Muscle of leg (tissue), 11 donors: ENCODE measurements around the gene AOPEP. TPM values are rescaled to one million over a fixed set of nuclear protein-coding genes. Genes with fewer than 3 reads are reported as not detected.

Source experiments
- DNase-seq: peaks from one replicate; pipeline ENCODE4 v3.0.0; 2013
- H3K27ac ChIP-seq: one replicate; pipeline ENCODE4 v1.5.1; 2013; ENCODE audit warnings: mild to moderate bottlenecking, low read length, control low read depth
- H3K27me3 ChIP-seq: one replicate; pipeline ENCODE4 v1.6.1; 2013; ENCODE audit warnings: low read length; ENCODE audit not compliant: control insufficient read depth, insufficient read depth
- H3K36me3 ChIP-seq: one replicate; pipeline ENCODE4 v1.6.1; 2013; ENCODE audit warnings: low read length; ENCODE audit not compliant: control insufficient read depth, insufficient read depth
- H3K4me1 ChIP-seq: one replicate; pipeline ENCODE4 v1.6.1; 2013; ENCODE audit warnings: low read length; ENCODE audit not compliant: control insufficient read depth, insufficient read depth
- H3K4me3 ChIP-seq: one replicate; pipeline ENCODE4 v1.5.1; 2013; ENCODE audit warnings: low read length, control low read depth
- H3K9me3 ChIP-seq: replicated peaks from 2 replicates; pipeline ENCODE4 v1.6.1; 2013; ENCODE audit warnings: low read depth, low read length; ENCODE audit not compliant: control insufficient read depth
- WGBS: methylation state at CpG from one replicate; pipeline ENCODE4 v1.1.5; 2013; ENCODE audit warnings: missing lambda C conversion rate; ENCODE audit not compliant: insufficient coverage; 5-methylcytosine and 5-hydroxymethylcytosine counted together
- polyA plus RNA-seq, 8 donors: library from polyadenylated mRNA; unstranded; fragments of 120-200 nt; gene quantifications; one replicate each; pipeline versions ENCODE4 v1.2.1 to v1.2.3, GENCODE V29; 2013; ENCODE audit warnings: inconsistent platforms in 1 of 8, low replicate concordance in 1 of 8; ENCODE audit not compliant: insufficient read length in 8 of 8, insufficient read depth in 1 of 8
- total RNA-seq: library from RNA; stranded (reverse); fragments of 120-200 nt; gene quantifications from one replicate; pipeline ENCODE4 v1.2.4, GENCODE V29; 2013

AOPEP gene
- total and polyA plus RNA-seq, 9 donors, result 35.0 to 52.3 (median 43.3) TPM

DNA sequence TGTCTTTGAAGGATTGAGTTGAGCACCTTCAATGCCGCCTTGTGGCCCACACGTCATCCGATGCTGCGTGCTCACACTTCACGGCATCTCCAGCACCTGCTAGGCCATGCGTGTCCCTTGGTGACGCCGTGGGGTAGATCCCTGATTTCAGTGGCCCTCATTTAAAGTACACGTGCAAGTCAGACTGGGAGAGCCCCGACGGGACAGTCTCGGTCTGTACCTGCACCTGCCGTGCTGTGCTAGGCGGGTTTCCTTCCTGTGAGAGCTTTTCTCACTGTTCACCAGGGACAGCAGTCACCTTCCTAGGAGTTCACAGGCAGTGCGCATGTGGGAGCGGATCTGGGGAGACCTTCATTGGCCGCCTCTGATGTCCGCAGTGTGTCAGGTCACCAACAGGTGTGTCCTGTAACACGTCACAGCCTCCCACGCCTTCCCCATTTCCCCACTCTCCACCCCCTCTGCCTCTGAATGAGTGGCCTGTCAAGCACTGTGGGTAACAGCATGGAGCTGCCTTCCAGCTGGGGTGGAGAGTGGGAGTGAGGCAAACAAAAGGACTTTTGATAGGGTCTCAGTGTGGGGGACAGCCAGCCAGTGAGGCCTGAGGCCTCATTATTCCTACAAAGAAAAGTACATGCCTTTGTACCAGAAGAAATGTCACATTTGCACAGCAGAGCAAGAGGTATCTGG, 354.6 kb downstream of the AOPEP start:
- Histone ChIP-seq H3K27ac (no peak overlapping the region), H3K36me3 (peaks cover 46% of the 10 kb centered on the region), H3K9me3 (no peaks in the 10 kb centered on the region), H3K27me3 (no peaks in the 10 kb centered on the region), H3K4me1 (peaks cover 47% of the 10 kb centered on the region), H3K4me3 (no peak overlapping the region)
- WGBS, result 86% methylated on average over 16 of the region's 20 CpGs
- no peak for DNase-seq

DNA sequence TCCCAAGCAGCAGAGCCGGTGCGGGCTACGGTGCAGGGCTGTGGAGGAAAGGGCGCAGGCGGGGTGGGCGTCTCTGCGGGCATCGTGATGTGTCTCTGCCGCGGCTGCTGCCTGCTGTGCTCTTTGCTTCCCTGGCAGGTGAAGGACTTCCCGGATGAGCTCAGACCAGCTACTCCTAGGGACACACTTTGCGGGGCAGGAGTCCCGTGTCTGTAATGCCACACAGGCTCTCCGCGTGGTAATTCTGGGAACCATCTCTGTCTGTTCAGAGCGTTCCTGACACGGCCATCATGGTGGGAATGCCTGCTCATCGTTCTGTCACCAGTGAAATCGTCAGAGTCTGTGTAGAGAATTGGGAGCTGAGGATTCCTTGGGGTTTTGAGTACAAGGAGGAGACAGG, 355.5 kb downstream of the AOPEP start:
- no peaks in the 10 kb centered on the region for H3K9me3 ChIP-seq
- H3K27ac ChIP-seq, result no peak overlapping the region
- peaks cover 50% of the 10 kb centered on the region for H3K4me1 ChIP-seq
- peaks cover 49% of the 10 kb centered on the region for H3K36me3 ChIP-seq
- H3K4me3 ChIP-seq, result no peak overlapping the region
- no peak for DNase-seq
- 92% methylated on average over 19 of the region's 19 CpGs for WGBS
- no peaks in the 10 kb centered on the region for H3K27me3 ChIP-seq

DNA sequence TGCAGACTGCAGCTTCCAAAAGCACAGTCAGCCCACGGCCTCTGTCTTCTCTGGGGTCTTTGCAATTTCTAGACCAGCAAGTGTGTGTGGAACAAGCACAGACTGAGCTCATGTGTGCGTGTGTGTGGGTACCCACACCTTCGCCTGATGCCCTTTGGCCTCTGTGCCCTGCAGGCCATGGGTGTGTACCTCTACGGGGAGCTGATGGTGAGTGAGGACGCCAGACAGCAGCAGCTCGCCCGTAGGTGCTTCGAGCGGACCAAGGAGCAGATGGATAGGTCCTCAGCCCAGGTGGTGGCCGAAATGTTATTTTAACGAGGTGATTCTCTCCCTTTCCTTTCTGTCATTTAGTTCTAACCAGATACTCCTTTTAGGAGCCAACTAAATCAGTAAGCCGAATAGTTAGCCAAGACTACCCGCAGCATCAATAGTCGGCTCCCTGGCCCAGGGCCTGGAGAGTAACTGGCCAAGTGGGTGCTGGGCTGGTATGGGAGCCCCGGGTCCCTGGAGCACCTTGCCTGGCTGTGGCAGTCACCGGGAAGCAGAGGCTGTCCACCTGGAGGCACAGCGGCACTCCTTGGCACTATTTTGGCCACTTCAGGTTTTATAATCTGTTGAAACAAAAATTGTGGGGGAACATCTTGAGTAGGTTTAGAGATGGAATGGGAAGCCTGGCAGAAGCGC, 356.0 kb downstream of the AOPEP start:
- no peak for DNase-seq
- H3K4me1 ChIP-seq, result peaks cover 45% of the 10 kb centered on the region
- WGBS, result 88% methylated on average over 16 of the region's 18 CpGs
- no peaks in the 10 kb centered on the region for H3K9me3 ChIP-seq
- no peaks in the 10 kb centered on the region for H3K27me3 ChIP-seq
- peaks cover 50% of the 10 kb centered on the region for H3K36me3 ChIP-seq
- H3K27ac ChIP-seq, result no peak overlapping the region
- H3K4me3 ChIP-seq, result no peak overlapping the region

DNA sequence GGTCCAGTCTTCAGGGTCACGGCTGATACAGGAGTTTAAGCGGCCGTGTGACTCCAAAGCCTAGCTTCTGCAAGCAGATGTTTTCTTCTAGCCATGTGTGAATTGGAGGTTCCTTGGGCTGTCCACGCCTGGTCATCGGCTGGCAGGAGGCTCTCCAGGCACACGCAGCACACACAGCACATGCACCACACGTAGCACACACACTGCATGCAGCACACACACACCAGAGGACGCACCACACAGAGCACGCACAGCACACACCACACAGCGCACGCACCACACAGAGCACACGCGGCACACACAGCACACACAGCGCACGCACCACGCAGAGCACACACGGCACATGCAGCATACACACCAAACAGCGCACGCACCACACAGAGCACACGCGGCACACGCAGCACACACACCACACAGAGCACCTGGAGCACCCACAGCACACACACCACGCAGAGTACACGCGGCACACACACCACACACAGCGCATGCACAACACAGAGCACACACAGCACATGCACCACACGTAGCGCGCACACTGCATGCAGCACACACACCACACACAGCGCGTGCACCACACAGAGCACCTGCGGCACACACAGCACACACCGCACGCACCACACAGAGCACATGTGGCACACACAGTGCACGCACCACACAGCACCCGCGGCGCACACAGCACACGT, 356.7 kb downstream of the AOPEP start:
- no peak overlapping the region for H3K4me3 ChIP-seq
- no peak for DNase-seq
- peaks cover 38% of the 10 kb centered on the region for H3K4me1 ChIP-seq
- no peak overlapping the region for H3K27ac ChIP-seq
- H3K27me3 ChIP-seq, result no peaks in the 10 kb centered on the region
- peaks cover 54% of the 10 kb centered on the region for H3K36me3 ChIP-seq
- no peaks in the 10 kb centered on the region for H3K9me3 ChIP-seq
- WGBS, result 94% methylated on average over 18 of the region's 39 CpGs

DNA sequence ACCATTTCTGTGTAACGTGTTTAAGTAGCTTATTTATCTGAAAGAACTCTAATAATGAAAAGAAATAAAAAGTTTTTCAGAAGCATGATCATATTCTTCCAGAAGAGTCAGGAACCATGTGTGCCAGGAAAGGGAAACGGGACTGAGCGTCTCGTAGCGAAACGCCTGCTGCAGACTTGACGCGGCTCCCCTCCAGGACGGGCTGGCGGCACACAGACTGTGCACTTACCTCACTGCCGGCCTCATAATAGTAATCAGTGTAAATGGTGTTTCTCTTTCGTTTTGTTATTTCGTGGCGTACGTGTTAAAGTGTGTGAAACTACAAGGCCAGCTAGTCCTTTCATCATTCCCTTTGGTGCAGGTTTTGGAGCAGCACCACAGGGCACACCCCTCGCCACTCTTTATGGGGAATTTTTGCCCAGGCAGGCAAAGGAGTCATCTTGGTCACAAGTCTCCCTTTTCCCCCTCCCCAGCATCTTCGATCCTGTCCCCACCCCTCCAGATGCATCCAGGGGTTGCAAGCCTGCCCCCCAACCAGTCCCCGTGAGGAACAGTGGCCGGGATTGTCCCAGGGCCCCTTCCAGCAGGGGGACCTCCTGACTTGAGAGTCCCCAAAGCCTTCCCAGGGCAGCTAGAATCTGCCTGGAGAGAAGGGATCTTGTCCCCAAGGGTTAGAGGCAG, 357.9 kb downstream of the AOPEP start:
- 89% methylated on average over 14 of the region's 19 CpGs for WGBS
- H3K4me3 ChIP-seq, result no peak overlapping the region

DNA sequence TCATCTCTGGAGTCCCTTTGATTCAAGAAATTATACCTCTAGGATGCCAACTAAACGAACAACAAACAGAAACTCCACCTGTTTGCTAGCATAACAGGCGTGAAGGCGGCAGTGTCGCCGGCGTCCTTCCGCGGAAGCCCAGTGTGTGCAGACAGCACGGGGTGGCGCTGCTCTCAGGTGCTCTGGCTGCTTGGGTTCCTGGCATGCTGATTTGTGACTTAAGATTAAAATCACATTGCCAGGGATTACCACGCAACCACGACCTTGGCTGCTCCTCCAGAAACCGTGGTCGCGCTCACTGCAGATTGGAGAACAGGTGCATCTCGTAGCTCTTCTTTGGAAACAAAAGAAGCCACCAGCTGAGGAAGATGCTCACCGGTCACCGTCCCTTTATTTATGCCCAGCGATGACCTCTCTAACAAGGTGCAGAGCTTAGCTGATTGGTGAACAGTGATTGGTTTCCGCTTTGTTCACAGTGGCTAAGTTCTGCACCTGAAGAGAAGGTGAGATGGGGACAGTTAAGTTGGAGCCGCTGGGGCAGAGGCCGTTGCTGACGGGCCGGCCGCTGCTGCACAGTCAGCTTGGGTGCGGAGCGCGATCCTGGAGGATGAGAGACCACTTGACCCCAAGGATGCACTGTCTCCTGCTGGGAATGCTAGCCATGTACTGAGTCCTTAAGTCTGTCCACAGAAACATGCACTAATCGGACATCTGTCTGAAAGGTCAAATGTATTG, 358.7 kb downstream of the AOPEP start:
- Histone ChIP-seq H3K4me1 (peaks cover 43% of the 10 kb centered on the region), H3K27me3 (no peaks in the 10 kb centered on the region), H3K27ac (peak overlapping the region; percentile 72), H3K4me3 (no peak overlapping the region), H3K36me3 (peaks cover 60% of the 10 kb centered on the region), H3K9me3 (no peaks in the 10 kb centered on the region)
- DNase-seq, result no peak
- WGBS, result 85% methylated on average over 21 of the region's 29 CpGs

More for the DNA sequence above, 357.9 kb downstream of the AOPEP start:
- Histone ChIP-seq H3K9me3 (no peaks in the 10 kb centered on the region), H3K27ac (peak overlapping the region; percentile 38), H3K27me3 (no peaks in the 10 kb centered on the region), H3K4me1 (peaks cover 36% of the 10 kb centered on the region), H3K36me3 (peaks cover 60% of the 10 kb centered on the region)
- DNase-seq, result no peak

DNA sequence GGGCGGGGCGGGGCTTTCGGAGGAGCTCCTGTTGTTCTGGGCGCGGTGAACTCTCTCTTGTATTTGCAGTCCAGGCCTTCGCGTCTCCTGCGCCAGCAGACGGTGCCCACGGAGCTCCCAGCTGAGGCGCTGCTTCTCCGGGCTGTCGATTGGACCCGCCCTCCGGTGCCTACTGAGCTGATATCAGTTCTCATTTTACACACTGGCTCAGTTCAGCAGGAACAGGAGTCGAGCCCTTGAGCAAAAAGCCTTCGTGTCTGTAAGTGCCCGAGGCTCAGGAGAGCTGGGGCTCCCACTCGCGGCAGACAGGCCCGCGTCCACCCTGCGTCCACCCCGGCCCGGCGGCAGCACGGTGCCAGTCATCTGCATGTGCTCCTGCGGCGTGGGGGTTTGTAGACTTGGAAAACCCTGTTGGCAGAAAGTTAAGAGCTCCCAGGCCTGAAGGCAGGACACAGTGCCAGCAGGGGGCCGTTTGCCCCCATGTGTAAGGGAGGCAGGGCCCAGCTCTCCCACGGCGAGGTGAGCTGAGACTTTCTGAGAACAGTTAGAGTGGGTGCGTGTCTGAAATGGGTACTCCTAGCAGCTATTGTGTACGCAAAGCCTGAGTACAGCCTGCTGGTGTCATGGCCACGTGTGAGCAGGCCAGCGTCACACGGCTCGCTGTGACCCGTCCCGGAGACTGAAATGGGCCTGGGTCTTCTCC, 359.5 kb downstream of the AOPEP start:
- Histone ChIP-seq H3K4me1 (peaks cover 50% of the 10 kb centered on the region), H3K27ac (peak overlapping the region; percentile 72), H3K36me3 (peaks cover 54% of the 10 kb centered on the region), H3K9me3 (no peaks in the 10 kb centered on the region), H3K27me3 (no peaks in the 10 kb centered on the region), H3K4me3 (no peak overlapping the region)
- no peak for DNase-seq
- WGBS, result 78% methylated on average over 40 of the region's 40 CpGs

DNA sequence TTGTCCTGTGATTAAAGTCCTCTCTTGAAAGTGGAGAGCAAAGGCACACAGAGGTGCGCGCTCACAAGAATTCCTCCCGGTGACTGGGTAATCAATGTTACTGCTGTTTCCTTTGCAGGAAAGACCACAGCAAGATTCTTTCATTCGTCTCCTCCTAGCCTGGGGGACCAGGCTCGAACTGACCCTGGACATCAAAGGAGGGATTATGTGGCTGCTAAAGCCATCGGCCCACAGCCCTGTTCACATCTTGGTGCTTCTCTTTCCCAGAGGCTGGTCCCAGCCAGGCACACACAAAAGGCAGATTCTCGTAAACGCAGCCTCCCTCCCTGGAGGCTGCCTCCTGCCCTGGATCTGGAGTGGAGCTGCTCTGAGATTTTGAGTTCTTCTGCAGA, 360.1 kb downstream of the AOPEP start:
- Histone ChIP-seq H3K4me1 (peaks cover 54% of the 10 kb centered on the region), H3K4me3 (no peak overlapping the region)

DNA sequence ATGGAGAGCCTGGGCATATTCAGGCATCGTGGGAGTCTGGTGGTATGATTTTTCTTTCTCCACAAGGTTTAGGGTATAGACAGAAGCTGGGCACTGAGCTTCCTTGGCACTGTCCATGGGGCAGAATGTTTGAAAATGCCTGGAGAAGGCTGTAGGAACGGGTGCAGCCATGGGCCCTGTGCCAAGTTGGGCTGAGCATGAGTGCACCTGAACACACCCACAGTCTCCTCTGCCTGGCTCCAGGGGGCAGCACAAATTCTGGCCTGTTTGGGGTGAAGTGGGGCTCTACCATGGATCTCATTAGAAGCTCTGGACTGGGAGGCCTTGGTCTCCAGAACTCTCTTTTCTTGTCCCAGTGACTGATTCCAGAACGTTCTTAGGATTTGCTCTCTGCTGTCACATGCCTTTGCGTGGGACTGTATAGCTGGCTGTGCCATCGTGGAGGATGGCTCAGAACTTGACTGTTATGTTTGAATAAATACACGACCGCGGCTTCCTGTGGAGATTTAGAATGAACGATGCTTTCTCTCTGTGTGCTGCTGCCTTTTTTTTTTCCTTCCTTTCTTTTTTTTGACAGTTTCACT, 361.3 kb downstream of the AOPEP start:
- H3K9me3 ChIP-seq, result no peaks in the 10 kb centered on the region
- H3K36me3 ChIP-seq, result peaks cover 39% of the 10 kb centered on the region
- no peak for DNase-seq
- no peaks in the 10 kb centered on the region for H3K27me3 ChIP-seq
- H3K4me1 ChIP-seq, result peaks cover 66% of the 10 kb centered on the region
- H3K4me3 ChIP-seq, result no peak overlapping the region
- no peak overlapping the region for H3K27ac ChIP-seq
- WGBS, result 85% methylated on average over 5 of the region's 9 CpGs

More for the DNA sequence above, 360.1 kb downstream of the AOPEP start:
- WGBS, result 20% methylated on average over 1 of the region's 8 CpGs
- no peaks in the 10 kb centered on the region for H3K27me3 ChIP-seq
- H3K9me3 ChIP-seq, result no peaks in the 10 kb centered on the region
- DNase-seq, result no peak
- H3K36me3 ChIP-seq, result peaks cover 50% of the 10 kb centered on the region
- H3K27ac ChIP-seq, result peak overlapping the region; percentile 72
